ENCODE data around the gene ONECUT2.

GRCh38 chr18:57529151-57529550, 94.0 kb downstream of the ONECUT2 start:
- TF ChIP-seq CTCF (IDR thresholded peaks at IDR 0.05) = no peak
- TF ChIP-seq POLR2A (IDR thresholded peaks at IDR 0.05) = no peak

Data from tibial nerve (tissue), 3 donors.